NCI-H1694 treated with DMSO at 0.1 percent for 48 hours (cell line): ENCODE results near the gene NOTCH3.

Source experiments
- DNase-seq: peaks from one replicate; lab custom pipeline; 2025; lab: John Stamatoyannopoulos, UW

The NOTCH3 gene

GRCh38 chr19:15123031-15123890 is 77.5 kb downstream of the NOTCH3 start:
- DNase-seq, result no peak

- no peak for DNase-seq
Measured at GRCh38 chr19:15122331-15123030, 78.3 kb downstream of the NOTCH3 start.

- DNase-seq, result no peak
Measured at GRCh38 chr19:15120135-15121026, 80.4 kb downstream of the NOTCH3 start.

GRCh38 chr19:15118789-15119494 is 81.9 kb downstream of the NOTCH3 start:
- no peak for DNase-seq

DNA sequence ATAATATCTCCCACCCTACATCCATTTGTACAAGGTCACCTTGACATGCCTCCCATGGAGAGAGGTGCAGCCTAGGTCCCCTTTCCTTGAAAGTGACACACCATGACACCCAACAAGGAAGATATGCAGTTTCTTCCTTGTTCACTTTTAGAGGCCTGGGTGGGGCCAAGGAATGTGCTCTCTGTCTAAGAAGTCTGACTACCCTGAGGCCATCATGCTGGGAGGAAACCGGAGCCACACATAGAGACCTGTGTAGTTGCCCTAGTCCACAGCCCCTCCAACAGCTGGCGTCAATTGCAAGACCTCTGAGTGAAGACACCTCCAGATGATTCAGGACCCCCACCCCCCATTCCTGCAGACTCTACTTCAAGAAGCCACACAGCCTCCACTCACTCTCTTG is 82.5 kb downstream of the NOTCH3 start:
- no peak for DNase-seq

DNA sequence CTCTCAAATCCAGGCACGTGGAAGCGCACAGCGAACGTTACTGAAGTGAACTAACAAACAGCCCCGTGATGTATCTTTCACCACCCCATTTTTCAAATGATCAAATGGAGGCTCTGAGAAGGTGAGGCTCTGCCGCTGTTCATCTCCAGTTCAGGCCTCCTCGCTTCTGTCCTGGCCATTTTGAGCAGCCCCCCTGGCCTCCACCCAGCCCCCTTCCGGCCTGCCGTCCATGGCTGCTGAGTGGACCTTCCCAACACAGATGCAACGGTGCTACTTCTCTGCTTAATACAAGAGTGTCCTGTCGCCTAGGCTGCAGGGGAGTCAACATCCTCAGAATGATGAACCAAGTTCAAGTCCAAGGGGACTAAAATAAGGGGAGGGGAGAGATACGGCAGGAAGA is 83.9 kb downstream of the NOTCH3 start:
- DNase-seq, result no peak

- no peak for DNase-seq
Measured at GRCh38 chr19:15115762-15116615, 84.8 kb downstream of the NOTCH3 start.

- DNase-seq, result no peak
Measured at GRCh38 chr19:15115080-15115479, 85.7 kb downstream of the NOTCH3 start.

GRCh38 chr19:15114153-15114540 is 86.6 kb downstream of the NOTCH3 start:
- DNase-seq, result no peak

GRCh38 chr19:15113245-15114152 is 87.3 kb downstream of the NOTCH3 start:
- DNase-seq, result no peak

DNA sequence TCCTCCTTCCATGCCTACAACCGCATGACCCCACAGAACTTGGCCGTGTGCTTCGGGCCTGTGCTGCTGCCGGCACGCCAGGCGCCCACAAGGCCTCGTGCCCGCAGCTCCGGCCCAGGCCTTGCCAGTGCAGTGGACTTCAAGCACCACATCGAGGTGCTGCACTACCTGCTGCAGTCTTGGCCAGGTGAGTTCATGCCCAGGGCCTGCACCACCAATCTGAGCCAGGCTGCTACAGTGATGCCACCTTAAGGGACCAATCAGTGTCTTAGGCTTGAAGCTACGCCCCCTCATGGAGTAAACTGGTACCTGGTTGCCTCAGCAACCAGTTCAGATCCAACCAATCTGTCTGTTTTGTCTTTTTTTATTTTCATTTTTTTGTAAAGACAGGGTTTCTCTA is 88.4 kb downstream of the NOTCH3 start:
- no peak for DNase-seq

GRCh38 chr19:15111758-15112157 is 89.0 kb downstream of the NOTCH3 start:
- no peak for DNase-seq

DNA sequence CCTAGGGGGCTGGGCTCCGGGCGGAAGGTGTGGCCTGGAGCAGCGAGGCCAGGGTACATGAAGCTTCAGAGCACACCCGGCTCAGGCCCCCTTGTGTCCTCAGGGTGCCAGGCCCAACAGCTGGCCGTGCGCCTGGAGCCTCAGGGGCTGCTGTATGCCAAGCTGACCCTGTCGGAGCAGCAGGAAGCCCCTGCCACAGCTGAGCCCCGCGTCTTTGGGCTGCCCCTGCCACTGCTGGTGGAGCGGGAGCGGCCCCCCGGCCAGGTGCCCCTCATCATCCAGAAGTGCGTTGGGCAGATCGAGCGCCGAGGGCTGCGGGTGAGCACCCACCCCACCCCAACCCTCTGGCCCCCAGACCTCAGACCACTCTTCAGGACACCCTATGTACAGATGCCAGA is 90.4 kb downstream of the NOTCH3 start:
- DNase-seq, result no peak

DNA sequence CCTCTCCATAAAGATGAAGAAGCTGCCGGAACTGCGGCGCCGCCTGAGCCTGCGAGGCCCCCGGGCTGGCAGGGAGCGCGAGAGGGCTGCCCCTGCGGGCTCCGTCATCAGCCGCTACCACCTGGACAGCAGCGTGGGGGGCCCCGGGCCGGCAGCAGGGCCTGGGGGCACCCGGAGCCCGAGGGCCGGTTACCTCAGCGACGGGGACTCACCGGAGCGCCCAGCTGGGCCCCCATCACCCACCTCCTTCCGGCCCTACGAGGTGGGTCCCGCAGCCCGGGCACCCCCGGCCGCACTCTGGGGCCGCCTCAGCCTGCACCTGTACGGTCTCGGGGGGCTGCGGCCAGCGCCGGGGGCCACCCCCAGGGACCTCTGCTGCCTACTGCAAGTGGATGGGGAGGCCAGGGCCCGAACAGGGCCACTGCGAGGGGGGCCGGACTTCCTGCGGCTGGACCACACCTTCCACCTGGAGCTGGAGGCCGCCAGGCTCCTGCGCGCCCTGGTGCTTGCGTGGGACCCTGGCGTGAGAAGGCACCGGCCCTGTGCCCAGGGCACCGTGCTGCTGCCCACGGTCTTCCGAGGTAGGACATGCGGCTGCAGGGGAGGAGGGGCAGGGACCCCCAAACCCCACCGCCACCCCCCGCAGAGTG is 90.9 kb downstream of the NOTCH3 start:
- DNase-seq, result no peak
